Tibial nerve (tissue), 3 donors: Measurements from ENCODE around the gene MYB.

Experiments
- POLR2A ChIP-seq, 2 donors: fragments of 450-650 bp; IDR thresholded peaks; one replicate each; pipeline ENCODE4 v1.6.1; 2017; ENCODE audit warnings: antibody characterized with exemption in 2 of 2, mild to moderate bottlenecking in 2 of 2, moderate library complexity in 2 of 2
- TF ChIP-seq, protein P1 (sequence below), 5 experiments: fragments of 200-600 bp in 3 of 5; fragments of 450-650 bp in 2 of 5; sonication (generic) in 3 of 5; IDR thresholded peaks; one replicate each; pipeline ENCODE4 v1.5.1; 2016 to 2019; ENCODE audit warnings: antibody characterized with exemption in 5 of 5, mild to moderate bottlenecking in 3 of 5, moderate library complexity in 2 of 5

DNA sequence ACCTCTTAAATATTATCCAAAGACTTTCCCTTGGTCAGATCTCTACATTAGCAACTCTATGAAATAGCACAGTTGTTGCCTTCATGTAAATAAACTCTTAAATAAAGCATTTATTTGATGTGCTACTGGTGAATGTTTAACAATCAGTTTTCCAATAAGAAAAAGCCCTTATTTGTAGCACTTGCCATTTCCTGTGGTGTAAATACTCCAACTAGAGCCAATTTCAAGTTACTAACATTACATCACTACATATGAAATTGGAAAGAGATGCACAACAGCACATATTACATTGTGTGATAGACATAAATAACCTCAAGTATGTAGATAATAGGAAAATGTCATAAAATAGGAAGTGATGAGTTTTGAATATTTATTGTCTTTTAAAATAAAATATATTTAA, 5.0 kb upstream of the MYB start:
- TF ChIP-seq, protein P1, sequence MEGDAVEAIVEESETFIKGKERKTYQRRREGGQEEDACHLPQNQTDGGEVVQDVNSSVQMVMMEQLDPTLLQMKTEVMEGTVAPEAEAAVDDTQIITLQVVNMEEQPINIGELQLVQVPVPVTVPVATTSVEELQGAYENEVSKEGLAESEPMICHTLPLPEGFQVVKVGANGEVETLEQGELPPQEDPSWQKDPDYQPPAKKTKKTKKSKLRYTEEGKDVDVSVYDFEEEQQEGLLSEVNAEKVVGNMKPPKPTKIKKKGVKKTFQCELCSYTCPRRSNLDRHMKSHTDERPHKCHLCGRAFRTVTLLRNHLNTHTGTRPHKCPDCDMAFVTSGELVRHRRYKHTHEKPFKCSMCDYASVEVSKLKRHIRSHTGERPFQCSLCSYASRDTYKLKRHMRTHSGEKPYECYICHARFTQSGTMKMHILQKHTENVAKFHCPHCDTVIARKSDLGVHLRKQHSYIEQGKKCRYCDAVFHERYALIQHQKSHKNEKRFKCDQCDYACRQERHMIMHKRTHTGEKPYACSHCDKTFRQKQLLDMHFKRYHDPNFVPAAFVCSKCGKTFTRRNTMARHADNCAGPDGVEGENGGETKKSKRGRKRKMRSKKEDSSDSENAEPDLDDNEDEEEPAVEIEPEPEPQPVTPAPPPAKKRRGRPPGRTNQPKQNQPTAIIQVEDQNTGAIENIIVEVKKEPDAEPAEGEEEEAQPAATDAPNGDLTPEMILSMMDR (IDR thresholded peaks at IDR 0.05) = no peak
- no peak for TF ChIP-seq POLR2A (IDR thresholded peaks at IDR 0.05)
